C4-2B (cell line): ENCODE results near the gene RRAS.
A peak's percentile ranks its signal among the peaks of the same experiment; 100 is the strongest.
"Not testable (repeated sequence)": the region's sequence is repeated elsewhere in the genome, so short reads cannot be mapped to it uniquely, and the experiment has no call there.

Experiments used
- H3K27ac ChIP-seq: fragments of 450-650 bp; 2 replicates; pipeline ENCODE4 v1.5.1; 2017
- ZFX ChIP-seq: fragments of 450-650 bp; IDR thresholded peaks from 2 replicates; pipeline ENCODE4 v1.6.1; 2017
- TF ChIP-seq, protein P1 (sequence below): fragments of 450-650 bp; conservative IDR thresholded peaks from 2 replicates; pipeline ENCODE4 v1.5.1; 2017; ENCODE audit warnings: mild to moderate bottlenecking

Gene RRAS

DNA sequence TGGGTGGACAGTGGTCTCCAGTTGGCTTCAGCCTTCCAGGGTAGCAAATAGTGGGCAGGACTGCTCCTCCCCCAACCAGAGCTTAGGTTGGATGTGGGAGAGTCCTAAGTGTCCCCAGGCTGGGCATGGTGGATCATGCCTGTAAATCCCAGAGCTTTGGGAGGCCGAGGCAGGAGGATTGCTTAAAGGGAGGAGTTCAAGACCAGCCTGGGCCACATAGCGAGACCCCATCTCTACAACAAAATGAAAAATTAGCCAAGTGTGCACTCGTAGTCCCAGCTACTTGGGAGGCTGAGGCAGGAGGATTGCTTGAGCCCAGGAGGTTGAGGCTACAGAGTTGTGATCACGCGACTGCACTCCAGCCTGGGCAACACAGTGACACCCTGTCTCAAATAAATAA, 7.4 kb downstream of the RRAS start:
- TF ChIP-seq, protein P1, sequence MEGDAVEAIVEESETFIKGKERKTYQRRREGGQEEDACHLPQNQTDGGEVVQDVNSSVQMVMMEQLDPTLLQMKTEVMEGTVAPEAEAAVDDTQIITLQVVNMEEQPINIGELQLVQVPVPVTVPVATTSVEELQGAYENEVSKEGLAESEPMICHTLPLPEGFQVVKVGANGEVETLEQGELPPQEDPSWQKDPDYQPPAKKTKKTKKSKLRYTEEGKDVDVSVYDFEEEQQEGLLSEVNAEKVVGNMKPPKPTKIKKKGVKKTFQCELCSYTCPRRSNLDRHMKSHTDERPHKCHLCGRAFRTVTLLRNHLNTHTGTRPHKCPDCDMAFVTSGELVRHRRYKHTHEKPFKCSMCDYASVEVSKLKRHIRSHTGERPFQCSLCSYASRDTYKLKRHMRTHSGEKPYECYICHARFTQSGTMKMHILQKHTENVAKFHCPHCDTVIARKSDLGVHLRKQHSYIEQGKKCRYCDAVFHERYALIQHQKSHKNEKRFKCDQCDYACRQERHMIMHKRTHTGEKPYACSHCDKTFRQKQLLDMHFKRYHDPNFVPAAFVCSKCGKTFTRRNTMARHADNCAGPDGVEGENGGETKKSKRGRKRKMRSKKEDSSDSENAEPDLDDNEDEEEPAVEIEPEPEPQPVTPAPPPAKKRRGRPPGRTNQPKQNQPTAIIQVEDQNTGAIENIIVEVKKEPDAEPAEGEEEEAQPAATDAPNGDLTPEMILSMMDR = no peak
- no peak for TF ChIP-seq ZFX
- peak overlapping the region; percentile 85 for H3K27ac ChIP-seq

DNA sequence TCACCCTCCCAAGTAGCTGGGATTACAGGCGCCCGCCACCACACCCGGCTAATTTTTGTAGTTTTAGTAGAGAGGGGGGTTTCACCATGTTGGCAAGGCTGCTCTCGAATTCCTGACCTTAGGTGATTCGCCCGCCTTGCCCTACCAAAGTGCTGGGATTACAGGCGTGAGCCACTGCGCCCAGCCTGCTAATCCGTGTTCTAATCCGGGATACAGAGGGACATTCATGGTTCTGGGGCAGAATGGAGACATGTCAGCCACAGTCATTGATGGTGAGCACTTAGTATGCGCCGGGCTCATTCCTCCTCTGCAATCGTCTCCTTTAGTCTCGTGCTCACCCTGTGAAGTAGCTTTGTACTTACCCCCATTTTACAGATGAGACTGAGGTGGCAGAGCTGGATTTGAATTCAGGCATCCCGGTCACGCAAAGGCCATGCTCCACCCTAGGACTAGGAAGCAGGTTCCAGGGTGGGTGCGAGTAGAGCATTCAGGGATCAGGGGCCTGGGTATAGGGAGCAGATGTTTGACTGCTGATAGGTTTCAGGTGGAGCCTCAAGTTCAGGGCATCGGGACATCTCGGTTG, 8.2 kb downstream of the RRAS start:
- peak overlapping the region; percentile 85 for H3K27ac ChIP-seq
- TF ChIP-seq, protein P1 = no peak
- TF ChIP-seq ZFX = no peak

DNA sequence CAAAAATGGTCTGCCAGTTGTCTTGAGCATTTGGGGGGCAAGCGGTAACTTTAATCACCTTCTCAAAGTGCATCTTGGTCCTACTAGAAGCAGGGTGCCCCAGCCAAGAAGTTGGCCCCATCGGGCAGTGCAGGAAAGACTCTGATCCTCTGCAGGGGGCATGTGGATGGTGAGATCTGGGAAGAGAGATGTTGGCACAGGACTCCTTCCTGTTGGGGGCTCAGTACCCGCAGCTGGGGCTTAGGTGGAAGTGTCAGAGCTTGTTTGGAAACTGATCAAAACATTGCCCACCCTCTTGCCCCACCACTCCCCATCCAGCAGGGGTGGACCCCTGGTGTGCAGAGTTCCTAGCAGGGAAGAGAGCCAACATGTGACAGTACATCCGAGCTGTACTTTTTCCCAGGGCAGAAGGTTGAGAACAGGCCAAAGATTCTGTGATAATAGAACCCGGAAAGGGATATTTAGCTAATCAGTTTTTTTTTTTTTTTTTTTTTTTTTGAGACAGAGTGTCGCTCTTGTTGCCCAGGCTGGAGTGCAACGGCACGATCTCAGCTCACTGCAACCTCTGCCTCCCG, 8.8 kb downstream of the RRAS start:
- peak overlapping the region; percentile 85 for H3K27ac ChIP-seq
- TF ChIP-seq ZFX = no peak
- TF ChIP-seq, protein P1 = no peak

DNA sequence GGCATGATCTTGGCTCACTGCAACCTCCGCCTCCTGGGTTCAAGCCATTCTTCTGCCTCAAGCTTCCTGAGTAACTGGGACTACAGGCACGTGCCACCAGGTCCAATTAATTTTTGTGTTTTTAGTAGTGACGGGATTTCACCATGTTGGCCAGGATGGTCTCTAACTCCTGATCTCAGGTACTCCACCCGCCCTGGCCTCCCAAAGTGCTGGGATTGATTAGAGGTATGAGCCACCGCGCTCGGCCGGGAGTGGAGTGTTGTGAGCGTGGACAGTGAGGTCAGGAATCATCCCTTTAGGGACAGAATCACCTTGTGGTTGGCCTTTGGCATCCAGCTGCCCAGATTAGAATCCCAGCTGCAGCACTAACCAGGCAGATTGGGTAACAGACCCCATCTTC, 10.3 kb downstream of the RRAS start:
- H3K27ac ChIP-seq = peak overlapping the region; percentile 85
- TF ChIP-seq, protein P1 = no peak
- TF ChIP-seq ZFX = no peak

DNA sequence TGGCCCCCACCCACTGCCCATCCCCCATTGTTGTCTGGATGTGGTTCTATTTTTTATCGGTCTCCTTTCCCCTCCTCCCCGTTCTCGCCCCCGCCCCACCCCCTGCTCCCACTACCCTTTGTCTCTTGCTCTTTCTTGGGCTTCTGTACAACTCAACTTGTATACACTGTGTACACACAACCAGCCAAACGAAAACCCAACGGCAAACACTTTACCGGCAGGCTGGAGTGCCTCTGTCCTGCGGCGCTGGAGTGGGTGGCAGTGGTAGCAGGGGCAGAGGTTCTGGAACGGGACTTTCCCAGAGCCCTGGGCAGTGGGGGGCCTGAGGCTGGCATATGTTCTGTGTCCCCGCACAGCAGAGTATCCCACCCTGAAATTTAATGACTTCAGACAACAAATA, 13.7 kb downstream of the RRAS start:
- TF ChIP-seq, protein P1 = no peak
- no peak for TF ChIP-seq ZFX
- H3K27ac ChIP-seq = no peak overlapping the region

DNA sequence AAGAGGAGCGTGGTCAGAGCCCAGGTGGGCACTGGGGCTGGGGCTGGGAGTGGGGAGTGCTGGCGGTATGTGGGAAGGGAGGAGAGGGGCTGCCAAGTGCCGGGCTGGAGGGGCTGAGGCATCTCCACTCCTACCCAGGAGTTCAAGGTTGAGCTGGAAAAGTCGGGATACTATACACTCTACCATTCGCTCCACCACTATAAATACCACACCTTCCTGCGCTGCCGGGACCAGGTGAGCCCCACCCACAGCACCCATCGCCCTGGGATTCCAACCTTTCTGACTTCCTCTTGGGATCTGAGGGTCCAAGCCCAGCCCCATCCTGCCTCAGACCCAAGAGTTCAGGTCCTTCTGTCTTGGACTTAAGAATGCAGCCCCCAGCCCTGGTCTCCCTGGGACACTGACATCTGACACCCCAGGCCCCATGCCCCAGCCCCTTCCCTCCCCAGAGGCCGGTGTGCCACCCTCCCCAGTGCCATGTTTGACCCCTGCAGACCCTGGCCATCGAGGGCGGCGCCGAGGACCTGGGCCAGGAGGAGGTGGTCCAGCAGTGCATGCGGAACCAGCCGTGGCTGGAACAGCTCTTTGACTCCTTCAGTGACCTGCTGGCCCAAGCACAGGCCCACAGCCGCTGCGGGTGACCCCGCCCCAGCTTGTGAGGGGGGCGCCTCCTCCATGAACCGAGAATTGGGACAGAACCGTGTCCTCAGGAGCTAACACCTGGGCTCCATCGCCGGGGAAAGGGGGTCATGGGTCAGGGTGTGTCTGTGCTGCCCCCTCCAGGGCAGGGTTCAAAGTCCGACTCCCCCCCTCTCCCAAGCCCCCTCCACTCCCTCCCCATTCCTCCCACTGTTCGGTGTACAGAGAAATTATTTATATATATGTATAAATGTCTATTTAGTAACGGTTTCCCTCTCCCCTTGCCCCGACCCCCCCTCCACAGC, 14.7 kb downstream of the RRAS start:
- TF ChIP-seq ZFX = no peak
- TF ChIP-seq, protein P1 = no peak
- H3K27ac ChIP-seq = no peak overlapping the region

DNA sequence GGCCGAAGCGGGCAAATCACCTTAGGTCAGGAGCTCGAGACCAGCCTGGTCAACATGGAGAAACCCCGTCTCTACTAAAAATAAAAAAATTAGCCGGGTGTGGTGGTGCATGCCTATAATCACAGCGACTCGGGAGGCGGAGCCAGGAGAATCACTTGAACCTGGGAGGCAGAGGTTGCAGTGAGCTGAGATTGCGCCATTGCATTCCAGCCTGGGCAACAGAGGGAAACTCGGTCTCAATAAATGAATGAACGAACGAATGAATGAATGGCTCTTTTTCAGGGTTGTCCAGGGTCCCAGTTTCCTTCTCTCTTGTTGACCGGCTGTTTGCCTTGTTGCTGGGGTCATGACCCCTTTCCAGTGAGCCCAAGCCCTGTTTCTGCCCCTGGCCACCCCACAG, 22.1 kb downstream of the RRAS start:
- not testable (repeated sequence) for H3K27ac ChIP-seq
